Measurements from ENCODE around the gene ZNF229. TPM values are rescaled to one million over a fixed set of nuclear protein-coding genes. Genes with fewer than 3 reads are reported as not detected.

The ZNF229 gene
- 6.8 and 12.6 TPM in 2 replicates for total RNA-seq

GRCh38 chr19:44447916-44448674 lies at the start of gene ZNF229:
Gene ZNF229 (minus strand): TSS chr19:44448472. CDS start chr19:44442847, 5,625 bp downstream.

GRCh38 chr19:44401139-44402115 lies 46.8 kb downstream of the ZNF229 start, which contains the start of gene ZNF285:
Gene ZNF285 (minus strand): TSS chr19:44401608. CDS start chr19:44397213, 4,395 bp downstream.

Other genes starting within 250 kb of the ZNF229 start
- gene ZNF227, start 235.9 kb downstream of the ZNF229 start, total RNA-seq, result 16.2 and 18.4 TPM in 2 replicates
- 0.32 and 1.1 TPM in 2 replicates for gene ZNF233, start 188.6 kb downstream of the ZNF229 start, total RNA-seq
- 2.9 and 5.5 TPM in 2 replicates for gene ZNF235, start 143.4 kb downstream of the ZNF229 start, total RNA-seq
- gene ZNF112, start 91.8 kb downstream of the ZNF229 start, total RNA-seq, result 7.8 and 16.1 TPM in 2 replicates
- gene ZNF285, start 46.9 kb downstream of the ZNF229 start, total RNA-seq, result 1.9 and 5.3 TPM in 2 replicates
- 10.1 and 13.4 TPM in 2 replicates for gene ZNF180, start 52.0 kb upstream of the ZNF229 start, total RNA-seq
- gene CEACAM20, start 81.2 kb upstream of the ZNF229 start, total RNA-seq, result not detected in 2 replicates
- not detected in 2 replicates for gene IGSF23, start 165.1 kb upstream of the ZNF229 start, total RNA-seq
- 138 and 147 TPM in 2 replicates for gene PVR, start 195.4 kb upstream of the ZNF229 start, total RNA-seq
- gene CEACAM19, start 223.0 kb upstream of the ZNF229 start, total RNA-seq, result 0.30 and 0.32 TPM in 2 replicates